Motor neuron (in vitro differentiated cells): ENCODE results near the gene MRGPRG. TPM values are rescaled to one million over a fixed set of nuclear protein-coding genes. Genes with fewer than 3 reads are reported as not detected.

Experiments
- ATAC-seq, 8 experiments: fragments of 200-7000 bp; cut with Tn5 transposase; replicated peaks in 6 of 8; 2 replicates each; pipeline ENCODE4 v1.8.0; 2021; ENCODE audit warnings: mild to moderate bottlenecking in 8 of 8, moderate library complexity in 8 of 8
- H3K27ac ChIP-seq, 2 donors: fragments of 250-450 bp; sonication (Bioruptor Pico); 2 replicates each; pipeline ENCODE4 v1.9.0; 2021; ENCODE audit warnings: antibody characterized with exemption in 2 of 2, mild to moderate bottlenecking in 2 of 2, moderate library complexity in 1 of 2
- H3K4me1 ChIP-seq, 2 donors: fragments of 250-450 bp; sonication (Bioruptor Pico); replicated peaks in 1 of 2; 2 replicates each; pipeline ENCODE4 v1.6.1; 2021; ENCODE audit warnings: antibody characterized with exemption in 2 of 2, mild to moderate bottlenecking in 2 of 2, moderate library complexity in 1 of 2
- H3K4me3 ChIP-seq, 5 donors: fragments of 250-450 bp; sonication (Bioruptor Pico); 2 replicates each; pipeline ENCODE4 v1.9.0; 2021; ENCODE audit warnings: antibody characterized with exemption in 5 of 5, mild to moderate bottlenecking in 5 of 5, moderate library complexity in 4 of 5
- WGBS, 10 experiments: fragments of 450-650 bp; shearing (Covaris generic); methylation state at CpG; one replicate each; pipeline ENCODE4 v1.0.0; 2022; 5-methylcytosine and 5-hydroxymethylcytosine counted together
- in situ Hi-C, 9 experiments: fragments of 400-800 bp; cut with MboI; loops; one replicate each; pipeline ENCODE4 v1.15.0; 2021; ENCODE audit warnings: low sequenced_read_pairs in 9 of 9, low pct_unique_long_range_greater_than_20kb in 2 of 9; ENCODE audit not compliant: unreplicated experiment in 9 of 9
- total RNA-seq, 8 experiments: library from RNA; unstranded; fragments of 300-600 nt; gene quantifications; 2 replicates each; pipeline versions ENCODE4 v1.2.3 to v1.2.4, GENCODE V29; 2022

The MRGPRG gene
- total RNA-seq, 8 experiments from 2014 or later: 0.41 to 1.4 (median 0.73) TPM; not detected in 5

GRCh38 chr11:3231550-3231850 is 12.9 kb upstream of the MRGPRG start:
- ATAC-seq: peak in 3 of 8 experiments; percentile 7 to 13 (median 7)
- in situ Hi-C loops: loop anchor here in 1 of 9 experiments (25.0 kb wide), 1 partner anchor 131 kb away; no protein-coding TSS in a partner anchor
- H3K27ac ChIP-seq: no peak overlapping the region
- no CpG with 5 or more reads among the region's 6 CpGs for WGBS, 10 experiments
- no peaks in the 10 kb centered on the region for H3K4me1 ChIP-seq
- no peak overlapping the region for H3K4me3 ChIP-seq

GRCh38 chr11:3230636-3231549 is 12.3 kb upstream of the MRGPRG start:
- WGBS, 10 experiments: 72% methylated on average over 4 of the region's 12 CpGs; no CpG with 5 or more reads in 9 of the 10 experiments
- no peak for ATAC-seq
- no peak overlapping the region for H3K27ac ChIP-seq
- H3K4me3 ChIP-seq: no peak overlapping the region
- in situ Hi-C loops: loop anchor here in 1 of 9 experiments (25.0 kb wide), 1 partner anchor 131 kb away; no protein-coding TSS in a partner anchor
- H3K4me1 ChIP-seq: no peaks in the 10 kb centered on the region

- Histone ChIP-seq H3K4me1 (peaks cover 0 to 4% of the 10 kb centered on the region in 2 donors), H3K4me3 (no peak overlapping the region), H3K27ac (no peak overlapping the region)
- 70 to 100% methylated on average over 1 to 2 of the region's 21 CpGs; no CpG with 5 or more reads in 8 of the 10 experiments for WGBS, 10 experiments
- ATAC-seq: no peak
- in situ Hi-C loops: loop anchor here in 1 of 9 experiments (25.0 kb wide), 1 partner anchor 132 kb away; no protein-coding TSS in a partner anchor
Observed at GRCh38 chr11:3229673-3230630, 11.3 kb upstream of the MRGPRG start.

GRCh38 chr11:3228445-3228829 is 9.8 kb upstream of the MRGPRG start:
- in situ Hi-C loops: loop anchor here in 1 of 9 experiments (25.0 kb wide), 1 partner anchor 134 kb away; no protein-coding TSS in a partner anchor
- peaks cover 13 to 19% of the 10 kb centered on the region in 2 donors for H3K4me1 ChIP-seq
- ATAC-seq: no peak
- H3K4me3 ChIP-seq: no peak overlapping the region
- no peak overlapping the region for H3K27ac ChIP-seq
- 88 to 100% (median 94%) methylated on average over 1 to 10 of the region's 23 CpGs; no CpG with 5 or more reads in 6 of the 10 experiments for WGBS, 10 experiments

GRCh38 chr11:3227568-3228444 is 9.2 kb upstream of the MRGPRG start:
- H3K4me3 ChIP-seq: no peak overlapping the region
- in situ Hi-C loops: loop anchor here in 1 of 9 experiments (25.0 kb wide), 1 partner anchor 134 kb away; no protein-coding TSS in a partner anchor
- H3K27ac ChIP-seq: no peak overlapping the region
- 60 to 100% (median 77%) methylated on average over 2 to 13 of the region's 46 CpGs; no CpG with 5 or more reads in 5 of the 10 experiments for WGBS, 10 experiments
- no peak for ATAC-seq
- peaks cover 16 to 23% of the 10 kb centered on the region in 2 donors for H3K4me1 ChIP-seq

- H3K27ac ChIP-seq: no peak overlapping the region
- ATAC-seq: no peak
- H3K4me1 ChIP-seq: peaks cover 16 to 23% of the 10 kb centered on the region in 2 donors
- no peak overlapping the region for H3K4me3 ChIP-seq
- WGBS, 10 experiments: 74 to 100% (median 85%) methylated on average over 1 to 8 of the region's 18 CpGs; no CpG with 5 or more reads in 4 of the 10 experiments
- in situ Hi-C loops: loop anchor here in 1 of 9 experiments (25.0 kb wide), 1 partner anchor 135 kb away; no protein-coding TSS in a partner anchor
Observed at GRCh38 chr11:3226846-3227567, 8.4 kb upstream of the MRGPRG start.

- ATAC-seq: no peak
- no peak overlapping the region for H3K4me3 ChIP-seq
- peaks cover 16 to 23% of the 10 kb centered on the region in 2 donors for H3K4me1 ChIP-seq
- in situ Hi-C loops: loop anchor here in 1 of 9 experiments (25.0 kb wide), 1 partner anchor 136 kb away; no protein-coding TSS in a partner anchor
- no peak overlapping the region for H3K27ac ChIP-seq
- WGBS, 10 experiments: 62 to 100% (median 93%) methylated on average over 1 to 7 of the region's 21 CpGs; no CpG with 5 or more reads in 4 of the 10 experiments
Observed at GRCh38 chr11:3225826-3226750, 7.5 kb upstream of the MRGPRG start.

- in situ Hi-C loops: loop anchor here in 1 of 9 experiments (25.0 kb wide), 1 partner anchor 137 kb away; no protein-coding TSS in a partner anchor
- no CpG with 5 or more reads among the region's 17 CpGs for WGBS, 10 experiments
- peaks cover 16 to 23% of the 10 kb centered on the region in 2 donors for H3K4me1 ChIP-seq
- ATAC-seq: peak in 4 of 8 experiments; percentile 9 to 18 (median 11)
- no peak overlapping the region for H3K27ac ChIP-seq
- H3K4me3 ChIP-seq: no peak overlapping the region
Observed at GRCh38 chr11:3225159-3225758, 6.6 kb upstream of the MRGPRG start.

GRCh38 chr11:3224401-3225057 is 5.9 kb upstream of the MRGPRG start:
- peaks cover 16 to 23% of the 10 kb centered on the region in 2 donors for H3K4me1 ChIP-seq
- in situ Hi-C loops: loop anchor here in 2 of 9 experiments (25.0 kb wide), 2 partner anchors 138 to 188 kb away; no protein-coding TSS in a partner anchor
- H3K4me3 ChIP-seq: no peak overlapping the region

More at GRCh38 chr11:3224401-3225057, 5.9 kb upstream of the MRGPRG start:
- 42 to 100% (median 83%) methylated on average over 1 to 15 of the region's 21 CpGs; no CpG with 5 or more reads in 5 of the 10 experiments for WGBS, 10 experiments
- peak in 6 of 8 experiments; percentile 22 to 56 (median 36) for ATAC-seq
- no peak overlapping the region for H3K27ac ChIP-seq
